ENCODE data around the gene RFX7.

RFX7 gene

DNA sequence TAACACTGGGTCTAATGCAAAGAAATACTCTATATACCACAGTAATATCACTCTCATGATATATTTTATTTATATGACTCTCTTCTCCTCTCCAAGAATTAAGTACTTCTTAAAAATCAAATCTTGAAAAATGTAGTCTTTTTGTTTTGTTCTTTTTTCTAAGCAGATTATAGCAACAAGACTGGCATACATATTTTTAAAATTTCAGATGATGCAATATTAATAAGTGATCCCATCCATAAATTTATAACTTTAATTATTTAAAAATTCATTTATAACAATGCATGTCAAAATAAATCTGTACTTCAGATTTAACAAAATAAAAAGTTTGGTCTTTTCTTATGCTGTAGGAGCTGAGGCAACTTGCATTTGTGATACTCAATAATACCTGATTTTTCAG lies 155.3 kb downstream of the RFX7 start:
- no peaks in the 10 kb centered on the region for H3K9me2 ChIP-seq (ENCODE audit: low read depth, low read length)
- H4K20me1 ChIP-seq (ENCODE audit: insufficient read depth, low read length), result no peaks in the 10 kb centered on the region
- no peaks in the 10 kb centered on the region for H3K27me3 ChIP-seq (ENCODE audit: insufficient read depth, low read length)
- no peak overlapping the region for H2AFZ ChIP-seq (ENCODE audit: low read length)
- no peak overlapping the region for H3K4me3 ChIP-seq (ENCODE audit: low read depth, low read length, poor library complexity, severe bottlenecking)
- no peaks in the 10 kb centered on the region for H3K9me3 ChIP-seq (ENCODE audit: low read length)
- H3K9ac ChIP-seq (ENCODE audit: low read length), result no peak overlapping the region
- H3F3A ChIP-seq (ENCODE audit: insufficient read depth, low read length), result no peaks in the 10 kb centered on the region
- no peaks in the 10 kb centered on the region for H3K79me2 ChIP-seq (ENCODE audit: insufficient read depth, low read length)
- H3K27ac ChIP-seq (ENCODE audit: low read depth, low read length, poor library complexity, severe bottlenecking), result no peak overlapping the region
- TF ChIP-seq, protein P1, sequence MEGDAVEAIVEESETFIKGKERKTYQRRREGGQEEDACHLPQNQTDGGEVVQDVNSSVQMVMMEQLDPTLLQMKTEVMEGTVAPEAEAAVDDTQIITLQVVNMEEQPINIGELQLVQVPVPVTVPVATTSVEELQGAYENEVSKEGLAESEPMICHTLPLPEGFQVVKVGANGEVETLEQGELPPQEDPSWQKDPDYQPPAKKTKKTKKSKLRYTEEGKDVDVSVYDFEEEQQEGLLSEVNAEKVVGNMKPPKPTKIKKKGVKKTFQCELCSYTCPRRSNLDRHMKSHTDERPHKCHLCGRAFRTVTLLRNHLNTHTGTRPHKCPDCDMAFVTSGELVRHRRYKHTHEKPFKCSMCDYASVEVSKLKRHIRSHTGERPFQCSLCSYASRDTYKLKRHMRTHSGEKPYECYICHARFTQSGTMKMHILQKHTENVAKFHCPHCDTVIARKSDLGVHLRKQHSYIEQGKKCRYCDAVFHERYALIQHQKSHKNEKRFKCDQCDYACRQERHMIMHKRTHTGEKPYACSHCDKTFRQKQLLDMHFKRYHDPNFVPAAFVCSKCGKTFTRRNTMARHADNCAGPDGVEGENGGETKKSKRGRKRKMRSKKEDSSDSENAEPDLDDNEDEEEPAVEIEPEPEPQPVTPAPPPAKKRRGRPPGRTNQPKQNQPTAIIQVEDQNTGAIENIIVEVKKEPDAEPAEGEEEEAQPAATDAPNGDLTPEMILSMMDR (IDR thresholded peaks at IDR 0.05; ENCODE audit: low read length), result no peak
- TF ChIP-seq EZH2 (IDR thresholded peaks at IDR 0.05; ENCODE audit: borderline replicate concordance, low read length), result no peak
- H3K36me3 ChIP-seq (ENCODE audit: insufficient read depth, low read length), result peaks cover 26% of the 10 kb centered on the region
- no peaks in the 10 kb centered on the region for H3K4me1 ChIP-seq (ENCODE audit: insufficient read depth, low read length, severe bottlenecking)
- H3K4me2 ChIP-seq (ENCODE audit: low read length), result no peak overlapping the region

GRCh38 chr15:56086566-56086965 lies 157.1 kb downstream of the RFX7 start:
- no peak overlapping the region for H2AFZ ChIP-seq (ENCODE audit: low read length)
- no peak overlapping the region for H3K9ac ChIP-seq (ENCODE audit: low read length)
- no peaks in the 10 kb centered on the region for H3F3A ChIP-seq (ENCODE audit: insufficient read depth, low read length)
- no peaks in the 10 kb centered on the region for H3K27me3 ChIP-seq (ENCODE audit: insufficient read depth, low read length)
- no peaks in the 10 kb centered on the region for H3K9me3 ChIP-seq (ENCODE audit: low read length)
- no peaks in the 10 kb centered on the region for H4K20me1 ChIP-seq (ENCODE audit: insufficient read depth, low read length)
- no peaks in the 10 kb centered on the region for H3K79me2 ChIP-seq (ENCODE audit: insufficient read depth, low read length)
- H3K9me2 ChIP-seq (ENCODE audit: low read depth, low read length), result no peaks in the 10 kb centered on the region
- H3K4me2 ChIP-seq (ENCODE audit: low read length), result no peak overlapping the region
- H3K4me3 ChIP-seq (ENCODE audit: low read depth, low read length, poor library complexity, severe bottlenecking), result no peak overlapping the region
- H3K4me1 ChIP-seq (ENCODE audit: insufficient read depth, low read length, severe bottlenecking), result no peaks in the 10 kb centered on the region
- TF ChIP-seq EZH2 (IDR thresholded peaks at IDR 0.05; ENCODE audit: borderline replicate concordance, low read length), result no peak
- TF ChIP-seq, protein P1 (IDR thresholded peaks at IDR 0.05; ENCODE audit: low read length), result no peak
- peaks cover 8% of the 10 kb centered on the region for H3K36me3 ChIP-seq (ENCODE audit: insufficient read depth, low read length)
- H3K27ac ChIP-seq (ENCODE audit: low read depth, low read length, poor library complexity, severe bottlenecking), result no peak overlapping the region

DNA sequence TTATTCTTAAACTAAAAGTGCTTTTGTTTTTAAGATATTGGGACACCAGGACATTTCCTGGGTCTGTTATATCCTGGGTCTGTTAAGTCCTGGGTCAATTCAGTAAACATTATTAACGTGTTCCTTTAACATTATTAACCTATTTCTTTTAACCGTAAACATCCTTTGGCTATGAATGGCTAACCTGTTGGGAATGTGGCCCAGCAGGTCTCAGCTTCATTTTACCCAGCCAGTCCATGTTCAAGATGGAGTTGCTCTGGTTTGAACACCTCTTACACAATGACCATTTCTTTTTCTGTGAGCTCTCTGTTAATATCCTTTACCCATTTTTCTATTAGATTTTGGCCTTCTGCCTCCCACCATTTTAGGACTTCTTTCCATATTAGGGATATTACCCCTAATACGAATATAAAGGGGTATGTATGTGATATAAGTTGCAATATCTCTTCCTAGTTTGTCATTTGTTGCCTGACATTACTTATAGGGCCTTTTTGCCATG lies 161.4 kb downstream of the RFX7 start:
- Histone ChIP-seq H3K4me2 (ENCODE audit: low read length) (no peak overlapping the region), H3K9me2 (ENCODE audit: low read depth, low read length) (no peaks in the 10 kb centered on the region), H3K27ac (ENCODE audit: low read depth, low read length, poor library complexity, severe bottlenecking) (no peak overlapping the region), H4K20me1 (ENCODE audit: insufficient read depth, low read length) (no peaks in the 10 kb centered on the region), H3K4me1 (ENCODE audit: insufficient read depth, low read length, severe bottlenecking) (no peaks in the 10 kb centered on the region), H3K4me3 (ENCODE audit: low read depth, low read length, poor library complexity, severe bottlenecking) (no peak overlapping the region), H3K36me3 (ENCODE audit: insufficient read depth, low read length) (no peaks in the 10 kb centered on the region), H2AFZ (ENCODE audit: low read length) (no peak overlapping the region), H3K9ac (ENCODE audit: low read length) (no peak overlapping the region), H3K79me2 (ENCODE audit: insufficient read depth, low read length) (no peaks in the 10 kb centered on the region), H3K9me3 (ENCODE audit: low read length) (no peaks in the 10 kb centered on the region), H3F3A (ENCODE audit: insufficient read depth, low read length) (no peaks in the 10 kb centered on the region), H3K27me3 (ENCODE audit: insufficient read depth, low read length) (no peaks in the 10 kb centered on the region)
- TF ChIP-seq EZH2 (IDR thresholded peaks at IDR 0.05; ENCODE audit: borderline replicate concordance, low read length), result no peak
- TF ChIP-seq, protein P1 (IDR thresholded peaks at IDR 0.05; ENCODE audit: low read length), result no peak
